ENCODE results near the gene TRIM44. TPM values are rescaled to one million over a fixed set of nuclear protein-coding genes. Genes with fewer than 3 reads are reported as not detected.

The TRIM44 gene
- total and polyA plus RNA-seq, 4 donors: 3.7 to 15.1 (median 10.4) TPM

- TF ChIP-seq NR2F2 (IDR thresholded peaks at IDR 0.05) (no peak), GABPA (IDR thresholded peaks at IDR 0.05 in 1 of 2, conservative IDR thresholded peaks at IDR 0.05 in 1 of 2) (no peak), REST (IDR thresholded peaks at IDR 0.05) (peak; percentile 38), ATF3 (IDR thresholded peaks at IDR 0.05) (peak; percentile 29), SP1 (IDR thresholded peaks at IDR 0.05) (peak; percentile 75), TAF1 (conservative IDR thresholded peaks at IDR 0.05) (no peak), YY1 (IDR thresholded peaks at IDR 0.05) (peak; percentile 41), ZBTB33 (IDR thresholded peaks at IDR 0.05) (no peak), FOXA2 (IDR thresholded peaks at IDR 0.05) (no peak), RXRA (IDR thresholded peaks at IDR 0.05) (peak in 1 of 2 donors; percentile 43), MAX (IDR thresholded peaks at IDR 0.05) (peak; percentile 56), HNF4A (conservative IDR thresholded peaks at IDR 0.05) (peak; percentile 81 to 84), HNF4G (IDR thresholded peaks at IDR 0.05) (peak; percentile 46), EGR1 (IDR thresholded peaks at IDR 0.05; ENCODE audit: low read depth in 2 of 2) (no peak), CTCF (IDR thresholded peaks at IDR 0.05; ENCODE audit: low read depth, low read length, missing input control) (no peak), JUND (IDR thresholded peaks at IDR 0.05) (peak; percentile 64 to 80), FOXA1 (IDR thresholded peaks at IDR 0.05) (no peak), RAD21 (IDR thresholded peaks at IDR 0.05) (peak; percentile 23 to 27)
Observed at GRCh38 chr11:35658020-35658948, 4.3 kb upstream of the TRIM44 start.

More at GRCh38 chr11:35658020-35658948, 4.3 kb upstream of the TRIM44 start:
- no peak for DNase-seq (ENCODE audit: low spot score)
- H3K4me1 ChIP-seq (ENCODE audit: control insufficient read depth in 4 of 4, insufficient read depth in 4 of 4, low read length in 3 of 4): peaks cover 2 to 25% (median 14%) of the 10 kb centered on the region in 4 donors
- H3K9me3 ChIP-seq (ENCODE audit: control insufficient read depth in 4 of 4, low read length in 3 of 4): no peaks in the 10 kb centered on the region
- 66% methylated on average over 3 of the region's 3 CpGs for WGBS
- H3K4me3 ChIP-seq (ENCODE audit: low read depth in 1 of 3, low read length in 3 of 3): no peak overlapping the region
- peak overlapping the region; percentile 9 to 28 for H3K27ac ChIP-seq (ENCODE audit: low read depth in 1 of 2, low read length in 2 of 2)
- H3K27me3 ChIP-seq (ENCODE audit: control insufficient read depth in 4 of 4, insufficient read depth in 4 of 4, low read length in 3 of 4): no peaks in the 10 kb centered on the region
- no peaks in the 10 kb centered on the region for H3K36me3 ChIP-seq (ENCODE audit: control insufficient read depth in 4 of 4, insufficient read depth in 3 of 4, low read depth in 1 of 4, low read length in 3 of 4)
- H3K9ac ChIP-seq (ENCODE audit: low read depth in 1 of 2, low read length in 2 of 2): no peak overlapping the region
